ENCODE measurements around the gene MBLAC1.

GRCh38 chr7:100126239-100126930 is 382 bp upstream of the MBLAC1 start:
- TF ChIP-seq DLX4 (CRISPR knock-in tag; IDR thresholded peaks at IDR 0.05) (no peak), YY1 (IDR thresholded peaks at IDR 0.05; ENCODE audit: borderline replicate concordance in 1 of 3, control insufficient read depth in 1 of 3, extremely low read depth in 1 of 3, insufficient read depth in 3 of 3, insufficient read length in 1 of 3, insufficient replicate concordance in 2 of 3, low read depth in 1 of 3, low read length in 2 of 3) (no peak), CHD4 (IDR thresholded peaks at IDR 0.05; ENCODE audit: insufficient read depth, insufficient replicate concordance, low read depth, low read length, poor library complexity, severe bottlenecking) (no peak), CTCF (IDR thresholded peaks at IDR 0.05 in 2 of 3, conservative IDR thresholded peaks at IDR 0.05 in 1 of 3; ENCODE audit: insufficient read depth in 2 of 3, low read depth in 1 of 3, low read length in 3 of 3) (no peak), TSHZ1 (CRISPR knock-in tag; IDR thresholded peaks at IDR 0.05) (no peak), BRCA1 (IDR thresholded peaks at IDR 0.05) (no peak), BRCA1 (CRISPR knock-in tag; IDR thresholded peaks at IDR 0.05) (no peak), TARDBP (IDR thresholded peaks at IDR 0.05) (no peak), EZH2 (IDR thresholded peaks at IDR 0.05; ENCODE audit: borderline replicate concordance, low read depth, low read length) (no peak), JUND (IDR thresholded peaks at IDR 0.05; ENCODE audit: borderline replicate concordance, low read depth, low read length) (no peak), JUND (tag; IDR thresholded peaks at IDR 0.05; ENCODE audit: borderline replicate concordance, low read depth, low read length) (0 out of 3 replicates have a peak, but pooled peaks have one; percentile 47), E2F4 (CRISPR knock-in tag; IDR thresholded peaks at IDR 0.05; ENCODE audit: low read depth) (no peak), CTCFL (IDR thresholded peaks at IDR 0.05; ENCODE audit: borderline replicate concordance, insufficient read depth, low read depth, low read length, poor library complexity, severe bottlenecking) (no peak), ZNF699 (CRISPR knock-in tag; IDR thresholded peaks at IDR 0.05; ENCODE audit: insufficient replicate concordance) (no peak), ZBTB33 (CRISPR knock-in tag; IDR thresholded peaks at IDR 0.05) (no peak), HDAC1 (IDR thresholded peaks at IDR 0.05) (peak in 1 of 2 experiments; percentile 5; a peak in 1 of 4 replicates)
